HG02973 (cell line): ENCODE measurements around the gene NEK2.
"Not testable (repeated sequence)": the region's sequence is repeated elsewhere in the genome, so short reads cannot be mapped to it uniquely, and the experiment has no call there.

Experiments
- ATAC-seq: cut with Tn5 transposase; IDR thresholded peaks from one replicate; pipeline ENCODE4 v1.9.1; 2021; ENCODE audit warnings: moderate library complexity; ENCODE audit not compliant: unreplicated experiment

Gene NEK2

DNA sequence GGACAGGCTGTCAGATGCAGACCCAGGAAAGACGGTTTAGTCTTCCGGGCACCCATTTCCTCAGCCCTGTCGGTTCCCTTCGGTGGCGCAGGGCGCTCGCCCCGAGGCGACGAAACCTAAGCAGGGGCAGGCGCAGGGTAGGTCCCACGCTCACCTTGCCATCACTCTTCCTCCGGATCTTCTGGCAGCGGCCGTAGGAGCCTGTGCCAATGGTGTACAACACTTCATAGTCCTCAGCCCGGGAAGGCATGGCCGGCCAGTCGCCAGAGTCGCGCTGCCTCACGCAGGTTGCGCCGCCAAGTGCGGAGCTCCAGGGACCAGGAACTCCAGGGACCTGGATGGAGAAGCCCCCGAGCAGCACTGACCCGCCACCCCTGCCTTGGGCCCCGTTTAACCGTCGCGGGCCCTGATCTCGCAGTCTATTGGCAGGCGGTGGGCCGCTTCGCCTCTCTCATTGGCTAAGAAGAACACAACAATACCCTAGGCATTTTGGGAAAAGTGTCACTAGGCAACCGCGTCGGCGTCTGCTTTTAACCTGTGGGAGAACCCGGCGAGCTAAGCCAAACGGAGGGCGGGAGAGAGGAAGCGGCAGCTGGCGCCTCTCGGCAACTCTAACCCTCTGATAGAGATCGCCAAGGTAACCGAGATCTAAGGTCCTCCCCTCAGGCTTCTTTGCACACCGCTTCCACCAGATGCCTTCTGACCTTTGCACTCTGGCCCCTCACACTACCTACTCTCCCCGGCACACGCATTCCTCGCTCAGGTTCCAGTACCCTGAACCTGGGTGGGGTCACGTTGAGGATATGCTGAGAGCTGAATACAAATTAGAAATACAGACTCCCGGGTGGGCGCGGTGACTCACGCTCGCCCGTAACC lies at the start of gene NEK2:
Gene NEK2 (minus strand): TSS at position 392 of the 876 bp plus-strand sequence. CDS start 142 bp downstream, at position 250.
- peak; percentile 88 for ATAC-seq

DNA sequence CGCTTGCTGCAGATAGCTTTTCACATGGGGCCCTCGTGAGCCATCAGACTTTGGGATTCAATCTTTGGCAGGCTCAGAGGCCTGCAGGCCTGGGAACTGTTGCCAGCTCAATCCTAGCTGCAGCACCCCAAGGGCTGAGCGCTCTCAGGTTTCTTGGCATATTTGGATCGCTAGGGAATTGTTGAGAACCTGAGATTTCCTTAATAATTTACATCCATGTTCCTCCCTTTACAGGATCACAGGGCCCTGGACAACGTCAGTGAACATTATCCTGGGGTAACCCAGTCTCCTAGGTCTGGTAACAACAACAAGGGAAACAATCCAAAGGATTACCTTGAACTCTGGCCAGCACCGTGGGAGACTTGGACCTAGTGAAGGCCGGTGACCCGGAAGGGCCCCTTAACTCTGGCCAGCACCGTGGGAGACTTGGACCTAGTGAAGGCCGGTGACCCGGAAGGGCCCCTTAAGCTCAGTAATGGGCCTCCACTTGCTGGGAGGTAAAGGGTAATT lies 49.3 kb upstream of the NEK2 start:
- ATAC-seq, result no peak

DNA sequence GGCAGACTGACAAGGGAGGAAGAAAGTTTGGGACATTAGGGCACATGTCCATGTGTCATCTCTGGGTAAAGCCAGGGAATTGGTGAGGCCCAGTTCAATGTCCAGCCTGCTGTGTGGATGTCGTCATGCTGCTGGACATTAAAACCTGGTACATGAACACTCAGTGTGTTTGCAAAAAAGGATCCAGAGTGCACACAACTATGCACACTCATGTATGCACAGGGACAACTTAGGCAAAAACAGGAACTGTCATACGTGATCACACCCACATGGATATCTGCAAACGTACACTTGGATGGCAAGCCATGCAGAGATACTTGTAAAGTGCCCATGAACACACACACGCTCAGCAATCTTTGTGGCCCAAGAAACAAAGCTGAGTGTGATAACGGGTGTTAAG lies 47.9 kb upstream of the NEK2 start:
- ATAC-seq, result no peak

DNA sequence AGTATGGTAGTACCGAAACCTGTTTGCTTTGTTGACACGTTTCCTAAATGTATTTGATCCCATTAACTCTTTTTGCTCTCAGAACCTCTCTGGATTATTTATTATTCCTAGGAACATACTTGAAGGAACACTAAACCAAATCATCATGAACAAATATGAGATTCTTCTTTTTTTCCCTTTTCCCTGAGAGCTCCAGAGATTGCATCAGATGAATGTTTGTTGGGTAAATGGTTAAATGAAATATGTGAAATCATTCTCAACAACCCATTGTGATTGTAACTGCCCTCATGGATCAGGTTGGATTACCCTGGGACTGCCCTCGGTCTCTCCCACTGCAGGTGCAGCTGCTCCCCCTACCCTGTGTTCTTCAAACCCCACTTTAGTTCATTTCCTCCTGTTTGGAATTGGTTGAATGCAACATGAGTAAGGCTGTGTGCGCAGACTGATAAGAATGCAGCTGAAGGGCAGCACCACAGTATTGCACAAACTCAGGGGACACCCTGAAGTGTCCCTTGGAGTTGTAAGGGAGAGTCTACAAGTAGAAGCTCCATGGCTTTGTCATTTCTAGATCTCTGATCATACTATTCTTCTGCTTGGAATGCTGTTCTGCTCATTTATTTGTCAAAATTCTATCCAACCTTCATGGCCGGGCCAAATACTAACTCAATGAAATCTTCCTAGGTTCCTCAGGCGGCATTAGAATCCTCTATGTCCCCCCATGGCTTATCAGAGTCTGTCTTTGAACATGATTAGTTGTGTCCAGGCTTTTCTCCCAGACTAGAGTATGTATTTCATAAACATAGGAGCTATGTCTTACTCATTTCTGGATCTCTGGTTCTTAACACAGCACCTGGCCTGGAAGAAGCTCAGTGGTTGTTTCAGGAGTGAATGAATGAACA lies 47.1 kb upstream of the NEK2 start:
- ATAC-seq, result no peak

DNA sequence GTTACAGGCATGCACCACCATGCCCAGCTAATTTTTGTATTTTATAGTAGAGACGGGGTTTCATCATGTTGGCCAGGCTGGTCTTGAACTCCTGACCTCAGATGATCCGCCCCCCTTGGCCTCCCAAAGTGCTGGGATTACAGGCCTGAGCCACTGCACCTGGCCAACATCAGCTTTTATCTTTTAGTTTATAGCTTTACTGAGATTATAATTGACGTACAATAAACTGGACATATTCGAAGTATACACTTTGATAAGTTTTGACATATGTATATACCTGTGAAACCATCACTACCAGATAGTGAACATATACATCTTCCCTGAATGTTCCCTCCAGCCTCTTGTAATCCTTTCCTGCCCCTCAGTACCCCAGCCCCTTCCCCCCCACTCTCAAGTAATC lies 41.1 kb upstream of the NEK2 start:
- not testable (repeated sequence) for ATAC-seq

DNA sequence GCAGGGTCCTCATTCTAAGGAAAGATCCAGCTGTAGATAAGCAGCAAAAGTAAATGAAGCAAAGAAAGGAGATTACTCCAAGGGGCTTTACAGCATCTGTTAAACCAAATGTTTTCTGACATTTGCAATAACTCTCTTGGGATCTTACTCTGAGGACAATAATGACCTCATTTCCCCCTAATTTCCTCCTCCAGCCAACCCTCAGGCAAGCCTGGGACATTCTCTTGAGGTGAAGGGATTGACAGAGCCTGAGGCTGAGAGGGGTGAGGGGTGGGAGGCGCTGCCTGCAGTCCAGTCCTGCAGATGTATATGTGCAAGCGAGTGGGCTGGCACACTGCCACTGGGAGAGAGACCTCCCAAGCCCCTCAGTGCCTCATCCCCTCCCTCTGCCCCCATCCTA lies 40.5 kb upstream of the NEK2 start:
- ATAC-seq, result no peak

DNA sequence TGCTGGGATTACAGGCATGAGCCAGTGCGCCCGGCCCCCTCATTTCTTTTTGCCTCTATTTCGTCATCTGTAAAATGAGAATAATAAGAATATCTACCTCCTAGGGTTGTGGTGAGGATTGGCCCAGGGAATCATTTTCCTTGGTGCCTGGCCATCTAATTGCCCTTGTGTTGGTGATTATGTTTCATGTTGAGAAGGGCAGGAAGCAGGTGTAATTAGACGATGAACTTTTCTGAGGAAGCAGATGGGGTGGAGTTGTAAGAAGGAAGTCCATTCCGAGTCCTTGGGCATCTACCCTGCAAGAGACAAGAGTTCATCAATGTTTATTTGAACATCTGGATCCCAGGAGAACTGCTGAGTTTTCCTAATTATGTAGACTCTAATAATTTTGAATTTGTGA lies 38.7 kb upstream of the NEK2 start:
- ATAC-seq, result no peak

DNA sequence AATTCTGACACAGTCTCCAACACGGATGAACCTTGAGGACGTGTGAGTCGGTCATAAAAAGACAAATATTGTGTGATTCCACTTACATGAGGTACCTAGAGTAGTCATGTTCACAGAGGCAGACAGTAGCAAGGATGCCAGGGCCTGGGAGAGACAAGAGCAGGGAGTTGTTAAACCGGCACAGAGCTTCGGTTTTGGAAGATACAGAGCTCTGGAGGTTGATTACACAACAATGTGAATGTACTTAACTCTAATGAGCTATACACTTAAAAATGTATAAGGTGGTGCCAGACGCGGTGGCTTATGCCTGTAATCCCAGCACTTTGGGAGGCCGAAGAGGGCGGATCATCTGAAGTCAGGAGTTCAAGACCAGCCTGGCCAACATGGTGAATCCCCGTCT lies 37.8 kb upstream of the NEK2 start:
- no peak for ATAC-seq

DNA sequence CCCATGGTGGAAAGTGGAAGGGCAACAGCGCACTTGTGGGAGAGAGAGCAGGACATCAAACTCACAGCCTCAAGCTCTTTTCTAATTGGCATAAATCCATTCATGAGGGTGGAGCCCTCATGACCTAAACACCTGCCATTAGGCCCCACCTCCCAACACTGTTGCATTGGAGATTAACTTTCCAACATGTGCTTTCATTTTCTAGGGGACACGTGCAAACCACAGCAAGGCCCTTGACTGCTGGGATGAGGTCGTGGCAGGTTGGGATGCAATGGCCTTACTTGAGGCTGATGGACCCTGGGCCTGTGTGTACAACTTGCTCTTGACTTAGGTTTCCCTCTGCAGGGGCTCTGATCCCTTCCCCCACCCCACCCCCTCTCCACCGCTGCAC lies 35.9 kb upstream of the NEK2 start:
- no peak for ATAC-seq

DNA sequence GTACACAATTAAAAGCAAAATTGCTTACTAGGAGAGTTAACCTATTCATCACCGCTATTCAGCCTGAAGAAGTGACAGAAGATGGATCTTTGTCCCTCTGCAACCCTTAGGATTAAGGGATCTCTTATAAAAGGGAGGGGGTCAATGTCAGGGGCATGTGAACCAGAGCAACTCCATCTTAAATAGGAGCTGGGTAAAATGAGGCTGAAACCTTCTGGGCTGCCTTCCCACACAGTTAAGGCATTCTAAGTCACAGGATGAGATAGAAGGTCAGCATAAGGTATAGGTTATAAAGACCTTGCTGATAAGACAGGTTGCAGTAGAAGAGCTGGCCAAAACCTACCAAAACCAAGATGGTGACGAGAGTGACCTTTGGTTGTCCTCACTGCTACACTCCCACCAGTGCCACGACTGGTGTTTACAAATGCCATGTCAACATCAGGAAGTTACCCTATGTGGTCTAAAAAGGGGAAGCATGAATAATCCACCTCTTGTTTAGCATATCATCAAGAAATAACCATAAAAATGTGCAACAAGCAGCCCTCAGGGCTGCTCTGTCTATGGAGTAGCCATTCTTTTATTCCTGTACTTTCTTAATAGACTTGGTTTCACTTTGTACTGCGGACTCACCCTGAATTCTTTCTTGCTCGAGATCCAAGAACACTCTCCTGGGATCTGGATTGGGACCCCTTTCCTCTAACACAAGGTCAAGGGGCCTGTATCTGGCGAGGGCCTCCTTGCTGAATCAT lies 35.3 kb upstream of the NEK2 start:
- ATAC-seq, result no peak

DNA sequence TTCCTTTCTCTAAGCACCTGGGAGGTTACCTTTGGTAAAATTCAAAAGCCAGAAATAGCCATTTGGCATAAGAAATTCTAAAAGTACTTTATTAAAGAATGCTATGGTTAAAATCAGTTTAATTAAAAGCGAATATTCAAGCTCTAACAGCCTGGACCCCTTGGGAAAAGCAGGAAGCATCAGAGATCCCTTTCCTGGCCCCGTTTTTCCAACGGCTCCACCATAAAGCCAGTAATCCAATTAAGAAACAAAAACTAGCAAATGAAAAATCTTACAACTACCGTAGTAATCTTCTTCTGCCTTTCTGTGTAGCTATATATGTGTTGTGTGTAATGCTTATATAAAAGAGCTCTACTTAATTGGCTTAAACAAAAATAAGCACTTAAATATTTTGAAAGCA lies 33.5 kb upstream of the NEK2 start:
- ATAC-seq, result no peak

DNA sequence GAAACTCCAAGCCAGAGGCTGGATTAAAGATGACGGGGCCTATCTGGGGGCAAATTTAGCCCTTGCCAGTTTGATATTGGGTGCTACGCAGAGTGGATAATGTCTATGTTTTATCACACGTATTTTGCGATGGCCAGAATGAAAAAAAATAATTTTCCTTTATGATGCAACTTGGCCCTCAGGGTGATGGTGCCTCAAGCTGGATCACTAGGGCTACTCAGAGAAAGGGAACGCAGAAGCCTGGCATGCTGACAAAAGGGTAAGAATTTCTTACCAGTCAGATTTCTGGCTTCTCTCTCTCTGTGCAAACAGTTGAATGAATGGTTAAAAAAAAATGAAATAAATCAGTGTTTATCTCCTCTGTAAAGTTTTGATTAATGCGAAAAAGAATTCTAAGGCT lies 32.6 kb upstream of the NEK2 start:
- no peak for ATAC-seq

DNA sequence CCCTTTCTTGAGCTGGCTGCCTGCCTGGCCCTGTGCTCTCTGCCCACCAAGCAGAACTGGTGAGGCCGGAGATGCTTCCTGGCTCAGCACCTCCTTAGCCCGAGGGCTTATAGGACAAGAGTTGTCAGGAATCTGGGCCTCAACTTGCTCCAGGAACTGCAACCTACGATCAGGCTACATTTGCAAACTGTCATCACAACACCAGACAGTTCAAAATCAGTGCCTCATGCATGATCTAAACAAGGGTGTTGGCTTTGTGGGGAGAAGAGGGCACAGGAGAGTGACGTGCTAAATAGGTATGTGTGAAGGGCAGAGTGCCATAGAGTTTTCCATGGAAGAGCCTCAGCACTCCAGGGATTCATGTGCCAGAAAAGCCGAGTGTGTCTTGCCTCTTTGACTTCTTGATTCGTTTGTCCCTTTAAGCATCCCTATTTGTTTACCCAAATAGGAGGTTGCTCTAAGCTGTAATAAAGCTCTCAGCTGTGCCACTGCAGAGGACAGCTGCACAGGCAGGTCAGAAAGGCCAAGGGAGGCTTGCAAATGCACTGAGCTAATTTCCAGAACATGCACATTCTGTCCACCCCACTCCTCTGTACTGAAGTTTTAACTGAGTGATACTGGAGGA lies 30.2 kb upstream of the NEK2 start:
- ATAC-seq, result no peak

DNA sequence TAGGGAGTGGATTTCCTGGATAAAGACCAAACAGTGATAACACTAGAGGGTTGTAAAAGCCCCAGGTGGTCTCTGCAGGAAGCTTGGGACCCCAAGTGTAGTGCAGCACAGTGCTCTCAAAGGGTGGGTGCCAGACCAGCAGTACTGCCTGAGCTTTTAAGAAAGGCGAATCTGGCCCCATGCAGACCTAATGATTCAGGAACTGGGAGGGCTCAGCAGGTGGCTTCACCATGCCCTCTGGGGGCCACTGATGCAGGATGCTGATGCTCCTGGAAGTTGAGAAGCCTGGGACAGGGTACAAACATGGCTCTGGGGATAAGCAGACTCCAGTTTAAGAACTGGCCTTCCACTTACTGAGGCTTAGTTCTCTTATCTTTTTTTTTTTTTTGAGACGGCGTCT lies 29.1 kb upstream of the NEK2 start:
- ATAC-seq, result no peak

DNA sequence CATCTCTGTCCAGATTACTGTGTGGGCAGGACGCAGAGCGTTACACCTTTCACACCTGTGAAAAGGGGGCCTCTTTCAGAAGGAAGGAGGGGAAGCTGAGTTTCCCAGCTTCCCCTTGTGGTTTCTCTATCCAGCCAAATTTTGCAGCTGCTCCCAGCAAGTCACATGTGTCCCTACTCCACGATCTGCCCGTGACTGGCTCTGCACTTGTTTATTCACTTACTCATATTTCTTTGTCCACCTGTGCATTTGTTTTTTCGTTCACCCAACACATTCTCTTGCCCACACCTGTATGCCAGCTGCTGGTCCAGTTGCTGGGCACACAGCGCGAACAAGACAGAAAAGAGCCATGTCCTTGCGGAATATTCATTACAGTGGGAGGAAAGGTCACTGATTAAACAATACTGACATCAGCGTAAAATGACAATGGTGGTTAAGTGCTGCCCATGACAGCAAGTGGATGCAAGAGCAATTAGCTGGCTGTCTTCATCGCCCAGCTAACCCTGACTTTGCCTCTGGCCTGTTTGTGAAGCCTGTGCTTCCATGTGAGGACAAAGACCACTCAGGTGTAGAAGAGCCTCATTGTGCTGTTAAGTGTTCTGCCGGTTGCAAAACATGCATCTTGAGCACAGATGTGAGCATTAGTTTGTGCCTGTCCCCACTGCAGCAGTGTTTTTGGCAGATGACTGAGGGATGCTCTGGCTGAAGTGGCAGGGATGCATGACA lies 28.6 kb upstream of the NEK2 start:
- ATAC-seq, result no peak

DNA sequence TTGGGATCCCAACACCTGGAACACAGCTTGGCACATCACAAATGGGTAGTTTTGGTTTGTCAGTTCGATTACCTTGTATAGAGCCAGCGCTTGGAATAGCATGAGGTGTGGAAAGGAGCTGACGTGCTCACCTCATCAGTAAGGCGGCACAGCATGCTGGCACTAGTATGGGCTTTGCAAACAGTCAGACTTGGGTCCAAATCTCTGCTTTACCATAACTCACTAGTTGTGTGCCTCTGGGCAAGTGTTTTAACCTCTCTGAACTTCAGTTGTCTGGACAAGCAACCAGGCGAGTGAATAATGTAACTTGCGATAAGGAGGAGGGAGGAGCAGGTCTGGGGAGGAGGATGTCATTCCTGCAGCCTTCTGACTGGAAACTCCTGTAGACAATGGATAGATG lies 26.3 kb upstream of the NEK2 start:
- no peak for ATAC-seq

DNA sequence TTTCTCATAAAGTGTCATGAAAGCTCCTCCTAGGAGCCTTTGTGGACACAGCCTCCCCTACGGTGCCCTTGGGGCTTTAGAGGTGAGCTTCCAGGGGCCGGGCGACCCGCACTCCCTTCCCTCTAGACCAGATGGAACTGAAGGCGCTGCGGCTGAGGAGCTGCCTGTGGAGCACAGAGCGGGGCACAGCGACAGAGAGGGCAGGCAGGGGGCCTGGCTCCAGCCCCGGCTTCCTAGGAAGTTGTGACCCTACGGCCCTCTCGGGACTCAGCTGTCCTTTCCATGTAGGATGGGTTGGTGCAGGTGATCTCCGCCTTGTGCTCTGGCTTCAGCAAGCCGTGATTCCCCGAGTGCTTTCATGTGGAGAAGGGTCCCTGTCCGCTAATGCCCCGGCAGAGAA lies 23.6 kb upstream of the NEK2 start:
- no peak for ATAC-seq

DNA sequence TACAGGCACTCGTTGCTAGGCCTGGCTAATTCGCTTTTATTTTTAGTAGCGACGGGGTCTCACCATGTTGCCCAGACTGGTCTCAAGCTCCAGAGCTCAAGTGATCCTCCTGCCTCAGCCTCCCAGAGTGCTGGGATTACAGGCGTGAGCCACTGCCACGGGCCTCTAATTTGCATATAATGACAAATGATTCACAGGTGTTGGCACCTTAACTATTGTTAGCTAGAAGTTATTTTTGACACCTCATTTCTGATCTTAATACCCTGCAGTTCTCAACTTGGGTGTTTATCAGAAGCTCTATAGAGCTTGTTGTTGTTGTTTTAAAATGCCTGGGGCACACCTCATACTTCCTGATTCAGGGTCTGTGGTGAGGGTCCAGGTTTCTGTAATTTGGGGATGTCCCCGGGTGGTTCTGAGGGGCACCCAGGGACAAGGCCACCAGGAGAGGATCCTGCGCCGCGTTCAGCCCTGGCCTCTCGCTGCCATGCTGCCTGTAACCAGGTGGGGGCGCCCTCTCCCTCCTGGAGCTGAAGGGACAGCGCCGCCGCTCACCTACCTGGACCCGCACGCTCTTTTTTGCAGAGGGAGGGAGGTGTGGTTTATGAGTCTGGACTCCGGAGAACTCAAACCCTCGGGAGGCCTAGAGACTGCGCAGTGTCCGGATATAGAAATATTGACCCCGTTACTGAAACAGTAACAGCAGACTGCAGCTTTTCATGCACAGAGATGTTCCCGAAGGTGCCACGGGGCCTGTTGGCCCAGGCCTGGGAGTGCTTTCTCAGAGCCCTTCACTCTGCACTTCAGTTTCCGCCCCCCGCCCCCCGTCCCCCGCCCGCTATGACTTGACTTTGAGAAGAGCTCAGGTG lies 23.0 kb upstream of the NEK2 start:
- ATAC-seq, result peak; percentile 47

DNA sequence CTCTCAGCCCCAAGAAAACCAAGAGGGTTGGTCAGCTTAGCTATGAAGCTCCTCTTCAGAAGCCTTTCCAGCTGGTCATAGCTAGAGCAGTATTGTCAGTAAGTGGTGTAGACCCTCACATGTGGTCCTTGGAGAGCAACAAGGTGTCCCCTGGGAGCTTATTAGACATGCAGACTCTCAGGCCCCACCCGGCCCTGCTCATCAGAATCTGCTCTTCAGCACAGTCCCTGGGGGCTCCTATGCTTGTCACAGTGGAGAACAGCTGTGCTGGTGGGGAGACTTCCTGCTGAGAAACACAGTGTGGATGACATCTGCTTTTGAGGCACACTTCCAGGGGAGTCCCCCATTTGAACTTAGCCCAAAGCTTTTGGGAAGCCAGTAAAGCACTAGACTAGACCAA lies 21.9 kb upstream of the NEK2 start:
- ATAC-seq, result peak; percentile 71
